ENCODE data around the gene CUL4A. TPM values are rescaled to one million over a fixed set of nuclear protein-coding genes. Genes with fewer than 3 reads are reported as not detected.

CUL4A gene
- total RNA-seq, 4 donors from 2014 or later = 106 to 143 (median 122) TPM

DNA sequence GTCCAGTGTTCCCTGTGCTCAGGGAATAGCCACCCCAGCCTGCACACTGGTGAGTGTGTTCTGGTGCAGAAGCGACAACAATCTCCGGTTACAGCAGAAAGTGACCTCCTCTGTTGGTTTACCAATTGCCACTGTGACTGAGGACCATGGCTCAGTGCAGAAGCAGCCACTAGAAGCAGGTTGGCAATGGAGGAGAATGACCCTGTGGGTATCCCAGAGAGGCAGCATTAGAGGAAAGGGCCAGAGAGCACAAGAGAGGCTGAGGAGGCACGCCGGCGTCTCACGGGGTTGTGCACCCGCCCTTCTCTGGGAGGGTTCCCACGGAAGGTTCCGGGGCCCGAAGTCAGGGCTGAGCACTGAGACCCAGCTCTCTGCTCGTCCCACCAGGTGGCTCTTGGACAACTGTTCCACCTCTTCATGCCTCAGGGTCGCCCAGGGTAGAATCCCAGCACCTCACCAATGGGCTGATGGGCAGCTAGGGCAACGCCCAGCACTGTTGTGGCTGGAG is 36.9 kb upstream of the CUL4A start:
- TF ChIP-seq, protein P1, sequence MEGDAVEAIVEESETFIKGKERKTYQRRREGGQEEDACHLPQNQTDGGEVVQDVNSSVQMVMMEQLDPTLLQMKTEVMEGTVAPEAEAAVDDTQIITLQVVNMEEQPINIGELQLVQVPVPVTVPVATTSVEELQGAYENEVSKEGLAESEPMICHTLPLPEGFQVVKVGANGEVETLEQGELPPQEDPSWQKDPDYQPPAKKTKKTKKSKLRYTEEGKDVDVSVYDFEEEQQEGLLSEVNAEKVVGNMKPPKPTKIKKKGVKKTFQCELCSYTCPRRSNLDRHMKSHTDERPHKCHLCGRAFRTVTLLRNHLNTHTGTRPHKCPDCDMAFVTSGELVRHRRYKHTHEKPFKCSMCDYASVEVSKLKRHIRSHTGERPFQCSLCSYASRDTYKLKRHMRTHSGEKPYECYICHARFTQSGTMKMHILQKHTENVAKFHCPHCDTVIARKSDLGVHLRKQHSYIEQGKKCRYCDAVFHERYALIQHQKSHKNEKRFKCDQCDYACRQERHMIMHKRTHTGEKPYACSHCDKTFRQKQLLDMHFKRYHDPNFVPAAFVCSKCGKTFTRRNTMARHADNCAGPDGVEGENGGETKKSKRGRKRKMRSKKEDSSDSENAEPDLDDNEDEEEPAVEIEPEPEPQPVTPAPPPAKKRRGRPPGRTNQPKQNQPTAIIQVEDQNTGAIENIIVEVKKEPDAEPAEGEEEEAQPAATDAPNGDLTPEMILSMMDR (IDR thresholded peaks at IDR 0.05; ENCODE audit: low read depth) = no peak

DNA sequence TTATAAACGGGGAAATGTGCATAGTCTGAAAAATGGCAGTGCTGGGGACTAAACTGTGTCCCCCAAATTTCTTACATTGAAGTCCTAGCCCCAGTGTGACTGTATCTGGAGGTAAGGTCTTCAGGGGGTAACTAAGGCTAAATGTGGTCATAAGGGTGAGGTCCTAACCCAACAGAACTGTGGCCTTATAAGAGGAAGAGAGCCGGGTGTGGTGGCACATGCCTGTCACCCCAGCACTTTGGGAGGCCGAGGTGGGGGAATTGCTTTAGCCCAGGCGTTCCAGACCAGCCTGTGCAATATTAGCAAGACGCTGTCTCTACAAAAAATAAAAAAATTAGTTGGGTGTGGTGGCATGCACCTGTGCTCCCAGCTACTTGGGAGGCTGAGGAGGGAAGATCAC is 33.1 kb upstream of the CUL4A start:
- TF ChIP-seq, protein P1 (IDR thresholded peaks at IDR 0.05; ENCODE audit: low read depth) = no peak

DNA sequence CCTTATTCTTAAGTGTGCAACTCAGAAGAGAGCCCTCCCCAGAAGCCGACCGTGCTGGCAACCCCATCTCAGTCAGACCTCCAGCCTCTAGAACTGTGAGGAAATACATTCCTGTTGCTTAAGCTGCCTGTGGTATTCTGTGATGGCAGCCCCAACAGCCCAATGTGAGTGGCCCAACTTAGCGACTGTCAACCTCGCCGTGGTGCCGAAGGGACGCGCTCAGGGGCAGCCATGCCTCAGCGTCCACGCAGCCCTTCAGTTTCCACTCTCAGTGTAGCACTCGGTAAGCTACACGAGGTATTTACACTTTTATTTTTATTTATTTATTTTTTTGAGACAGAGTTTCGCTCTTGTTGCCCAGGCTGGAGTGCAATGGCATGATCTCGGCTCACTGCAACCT is 32.6 kb upstream of the CUL4A start:
- TF ChIP-seq, protein P1 (IDR thresholded peaks at IDR 0.05; ENCODE audit: low read depth) = no peak

DNA sequence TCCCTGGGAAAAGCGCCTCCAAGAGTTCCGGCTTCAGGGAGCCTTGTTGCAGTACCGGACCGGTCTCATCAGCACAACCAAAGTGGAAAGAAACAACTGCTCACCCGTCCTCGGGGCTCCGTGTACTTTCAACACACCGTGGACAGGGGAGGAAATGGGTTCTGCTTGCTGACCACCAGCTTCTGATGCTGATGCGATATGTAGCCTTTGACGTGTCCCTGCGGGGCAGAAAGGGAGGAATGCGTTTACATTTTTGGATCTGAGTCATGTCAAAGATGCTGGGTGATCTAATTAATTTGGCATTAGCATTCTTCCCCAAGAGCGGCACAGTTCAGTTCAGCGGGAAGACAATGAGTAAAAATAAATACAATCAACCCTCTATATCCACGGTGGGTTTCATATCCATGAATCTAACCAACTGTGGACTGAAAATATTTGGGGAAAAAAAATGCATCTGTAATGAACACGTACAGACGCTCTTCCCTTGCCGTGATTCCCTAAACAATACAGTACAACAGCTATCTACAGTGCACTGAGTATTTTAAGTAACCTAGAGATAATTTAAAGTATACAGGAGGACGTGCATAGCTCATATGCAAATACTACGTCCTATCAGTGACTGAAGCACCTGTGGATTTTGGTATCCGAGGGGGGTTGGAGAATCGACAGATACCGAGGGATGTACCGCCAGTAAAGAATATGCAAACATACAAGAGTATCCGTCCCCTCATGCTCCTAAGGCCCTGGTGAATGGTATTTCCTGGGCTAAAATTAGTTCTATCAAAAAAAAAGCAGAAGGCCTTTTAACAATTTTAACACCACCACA is 31.1 kb upstream of the CUL4A start:
- TF ChIP-seq, protein P1 (IDR thresholded peaks at IDR 0.05; ENCODE audit: low read depth) = no peak

DNA sequence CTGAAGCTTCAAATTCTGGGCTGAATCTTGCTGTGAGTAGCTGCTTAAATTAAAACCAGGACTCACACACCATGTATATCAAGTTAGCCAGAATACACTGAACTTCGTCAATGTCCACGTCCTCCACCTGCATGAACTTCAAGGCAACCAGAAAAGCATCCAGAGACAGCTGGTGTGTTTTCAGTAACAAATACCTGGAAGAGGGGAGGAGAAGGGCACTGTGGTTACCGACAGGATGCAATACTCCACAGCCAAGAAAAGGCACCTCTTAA is 30.6 kb upstream of the CUL4A start:
- TF ChIP-seq, protein P1 (IDR thresholded peaks at IDR 0.05; ENCODE audit: low read depth) = no peak

DNA sequence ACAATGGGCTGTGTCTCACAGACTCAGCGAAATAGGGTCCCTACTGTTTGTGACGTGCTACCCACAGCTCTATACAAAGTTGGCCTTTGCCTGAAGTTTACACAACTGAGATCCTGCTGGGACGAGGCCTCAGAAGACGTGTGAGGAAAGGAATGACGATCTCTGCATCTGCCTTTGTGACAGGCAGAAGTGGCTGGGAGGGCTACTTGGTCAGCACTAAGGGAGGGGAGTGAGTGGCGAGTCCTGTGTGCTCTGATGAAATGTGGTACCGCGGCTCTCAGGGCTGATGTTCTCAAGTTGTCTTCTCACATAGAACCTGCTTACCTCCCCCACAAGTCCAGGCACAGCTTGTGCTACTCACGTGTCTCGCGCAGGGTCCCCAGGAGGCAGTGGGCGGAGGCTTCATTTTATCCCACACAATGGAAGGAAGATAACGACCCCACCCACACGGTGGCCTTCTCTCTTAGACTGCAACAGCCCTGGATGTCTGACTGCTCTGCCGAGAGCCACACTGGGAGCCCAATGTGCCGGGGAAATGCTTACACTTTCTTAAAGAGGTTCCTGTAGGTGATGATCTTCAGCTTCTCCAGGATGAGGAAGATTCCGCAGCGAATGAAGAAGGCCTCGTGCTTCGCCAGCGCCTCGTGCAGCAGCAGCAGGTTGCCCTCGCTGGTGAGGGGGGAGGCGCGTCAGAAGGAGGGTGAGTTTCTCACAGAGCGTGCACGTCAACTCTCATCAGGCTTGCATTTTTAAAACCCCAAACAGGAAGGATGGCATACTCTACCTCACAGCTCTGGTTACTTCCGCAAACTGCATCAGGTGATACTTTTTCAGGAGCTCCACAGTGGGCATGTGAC is 29.8 kb upstream of the CUL4A start:
- TF ChIP-seq, protein P1 (IDR thresholded peaks at IDR 0.05; ENCODE audit: low read depth) = no peak

DNA sequence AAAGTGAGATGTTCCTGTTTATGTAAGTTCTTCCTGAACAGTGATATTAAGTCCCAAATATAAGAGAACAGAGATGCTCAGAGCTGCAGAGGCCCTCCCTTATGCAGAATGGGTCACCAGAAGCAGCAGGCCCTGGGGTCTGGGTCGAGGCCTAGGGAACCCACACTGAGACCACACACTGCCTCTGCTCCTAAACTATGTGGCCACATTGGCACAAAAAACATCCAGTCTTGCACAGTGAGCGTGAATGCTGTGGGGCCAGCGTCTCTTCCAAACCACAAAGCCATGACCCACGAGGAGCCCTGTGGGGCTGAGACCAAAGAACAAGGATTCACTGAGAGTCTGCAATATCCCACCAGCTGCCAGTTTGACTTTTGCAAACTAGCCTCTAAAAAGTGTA is 27.4 kb upstream of the CUL4A start:
- TF ChIP-seq, protein P1 (IDR thresholded peaks at IDR 0.05; ENCODE audit: low read depth) = no peak
